IMR-90 (cell line): ENCODE data around the gene NKAIN4.

Experiments used
- CHD1 ChIP-seq: IDR thresholded peaks from 2 replicates; pipeline ENCODE4 v1.6.1; 2012; ENCODE audit warnings: low read depth, low read length, improper control_type of control experiment
- FOS ChIP-seq: fragments of 150-350 bp; IDR thresholded peaks from 2 replicates; pipeline ENCODE4 v1.6.1; 2016; ENCODE audit warnings: low read depth, low read length
- MAZ ChIP-seq: IDR thresholded peaks from 2 replicates; pipeline ENCODE4 v1.6.1; 2012; ENCODE audit warnings: low read depth, mild to moderate bottlenecking, low read length, improper control_type of control experiment, moderate library complexity, borderline replicate concordance
- SMC3 ChIP-seq: fragments of 150-350 bp; IDR thresholded peaks from 2 replicates; pipeline ENCODE4 v1.6.1; 2016; ENCODE audit warnings: low read depth, mild to moderate bottlenecking, antibody characterized with exemption, low read length, moderate library complexity
- TF ChIP-seq, protein P1 (sequence below): conservative IDR thresholded peaks from 2 replicates; pipeline ENCODE4 v1.5.1; 2012; ENCODE audit warnings: mild to moderate bottlenecking, low read depth, low read length, improper control_type of control experiment

DNA sequence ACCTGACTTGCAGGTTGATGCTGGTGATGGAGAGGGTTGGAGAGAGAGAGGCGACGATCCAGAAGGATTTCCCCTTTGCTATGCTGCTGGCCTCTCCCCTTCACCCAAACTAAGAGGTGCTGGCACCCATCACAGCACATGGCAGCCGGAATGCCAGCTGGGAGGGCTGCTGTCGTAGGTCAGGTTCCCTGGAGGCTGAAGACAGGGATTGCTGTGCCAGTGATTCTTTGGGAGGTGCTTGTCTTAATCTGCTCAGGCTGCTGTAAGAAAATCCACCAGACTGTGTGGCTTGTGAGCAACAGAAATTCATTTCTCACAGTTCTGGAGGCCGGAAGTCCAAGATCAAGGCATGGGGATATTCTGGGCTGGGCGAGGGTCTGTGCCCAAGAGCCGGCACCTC is 14.0 kb upstream of the NKAIN4 start:
- TF ChIP-seq FOS: no peak
- TF ChIP-seq, protein P1, sequence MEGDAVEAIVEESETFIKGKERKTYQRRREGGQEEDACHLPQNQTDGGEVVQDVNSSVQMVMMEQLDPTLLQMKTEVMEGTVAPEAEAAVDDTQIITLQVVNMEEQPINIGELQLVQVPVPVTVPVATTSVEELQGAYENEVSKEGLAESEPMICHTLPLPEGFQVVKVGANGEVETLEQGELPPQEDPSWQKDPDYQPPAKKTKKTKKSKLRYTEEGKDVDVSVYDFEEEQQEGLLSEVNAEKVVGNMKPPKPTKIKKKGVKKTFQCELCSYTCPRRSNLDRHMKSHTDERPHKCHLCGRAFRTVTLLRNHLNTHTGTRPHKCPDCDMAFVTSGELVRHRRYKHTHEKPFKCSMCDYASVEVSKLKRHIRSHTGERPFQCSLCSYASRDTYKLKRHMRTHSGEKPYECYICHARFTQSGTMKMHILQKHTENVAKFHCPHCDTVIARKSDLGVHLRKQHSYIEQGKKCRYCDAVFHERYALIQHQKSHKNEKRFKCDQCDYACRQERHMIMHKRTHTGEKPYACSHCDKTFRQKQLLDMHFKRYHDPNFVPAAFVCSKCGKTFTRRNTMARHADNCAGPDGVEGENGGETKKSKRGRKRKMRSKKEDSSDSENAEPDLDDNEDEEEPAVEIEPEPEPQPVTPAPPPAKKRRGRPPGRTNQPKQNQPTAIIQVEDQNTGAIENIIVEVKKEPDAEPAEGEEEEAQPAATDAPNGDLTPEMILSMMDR: no peak
- no peak for TF ChIP-seq MAZ
- TF ChIP-seq SMC3: no peak
- TF ChIP-seq CHD1: no peak
